ENCODE measurements around the gene LKAAEAR1.

LKAAEAR1 gene

GRCh38 chr20:64065062-64065973 lies 18.9 kb downstream of the LKAAEAR1 start:
- DNase-seq (ENCODE audit: low spot score) = no peak

DNA sequence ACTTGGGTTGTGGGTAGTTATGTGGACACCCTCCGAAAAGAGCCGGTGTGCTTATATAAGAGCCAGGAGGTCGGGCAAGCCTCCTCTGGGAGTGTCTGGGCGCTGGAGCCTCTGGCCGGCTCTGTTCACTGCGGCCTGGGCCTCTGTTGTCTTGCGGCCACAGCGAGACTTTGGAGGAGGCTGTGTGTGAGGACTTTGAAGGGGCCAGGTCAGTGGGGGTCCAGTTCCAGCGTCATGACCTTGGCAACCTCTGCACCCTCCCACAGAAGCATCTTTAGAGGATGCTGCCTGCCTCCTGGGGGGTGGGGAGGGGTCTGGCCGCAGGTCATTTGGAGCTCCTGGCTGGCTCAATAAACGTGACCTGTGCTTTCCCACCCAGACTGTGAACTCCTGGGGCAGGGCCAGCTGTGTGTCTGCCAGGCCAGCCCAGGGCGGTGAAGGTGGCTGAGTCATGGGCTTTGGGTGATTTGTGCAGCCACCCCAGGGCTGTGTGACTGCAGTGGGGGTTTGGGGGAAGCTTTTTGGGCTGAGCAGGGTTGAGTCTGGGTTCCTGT lies 20.0 kb downstream of the LKAAEAR1 start:
- DNase-seq (ENCODE audit: low spot score) = no peak

DNA sequence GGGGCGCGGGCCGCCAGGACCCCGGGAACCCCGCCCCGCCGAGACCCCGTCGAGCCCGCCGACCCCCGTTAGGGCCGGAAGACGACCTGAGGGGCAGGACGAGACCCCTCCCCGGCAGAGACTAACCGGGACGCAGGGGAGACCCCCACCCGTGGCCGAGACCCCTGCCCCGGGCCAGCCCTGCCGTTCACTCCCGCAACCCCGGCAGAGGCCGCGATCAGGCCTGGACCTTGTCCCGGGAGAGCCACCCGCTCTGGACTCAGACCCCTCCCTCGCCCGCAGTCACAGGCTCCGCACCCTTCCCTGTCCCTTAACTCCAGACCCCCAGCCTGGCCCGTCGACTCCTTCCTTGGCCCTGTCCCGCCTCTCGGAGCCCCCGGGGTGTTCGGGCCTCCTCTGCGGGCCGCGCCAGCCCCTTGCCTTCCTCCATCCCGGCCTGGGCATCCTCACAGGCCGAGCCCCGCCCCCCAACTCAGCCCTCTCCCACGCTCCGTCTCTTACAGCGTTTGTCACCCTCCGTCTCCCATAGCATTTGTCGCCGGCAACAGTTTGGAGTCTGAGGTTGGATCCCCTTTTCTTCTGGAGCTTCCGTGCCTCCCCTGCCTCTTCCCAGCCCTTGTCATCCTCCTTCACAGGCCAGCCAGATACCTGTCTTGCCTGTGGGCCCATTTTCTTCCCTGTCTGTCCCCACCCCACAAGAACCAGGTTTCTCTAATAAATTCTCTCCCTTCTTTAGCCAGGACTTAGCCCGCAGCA lies 20.6 kb downstream of the LKAAEAR1 start:
- DNase-seq (ENCODE audit: low spot score) = no peak

DNA sequence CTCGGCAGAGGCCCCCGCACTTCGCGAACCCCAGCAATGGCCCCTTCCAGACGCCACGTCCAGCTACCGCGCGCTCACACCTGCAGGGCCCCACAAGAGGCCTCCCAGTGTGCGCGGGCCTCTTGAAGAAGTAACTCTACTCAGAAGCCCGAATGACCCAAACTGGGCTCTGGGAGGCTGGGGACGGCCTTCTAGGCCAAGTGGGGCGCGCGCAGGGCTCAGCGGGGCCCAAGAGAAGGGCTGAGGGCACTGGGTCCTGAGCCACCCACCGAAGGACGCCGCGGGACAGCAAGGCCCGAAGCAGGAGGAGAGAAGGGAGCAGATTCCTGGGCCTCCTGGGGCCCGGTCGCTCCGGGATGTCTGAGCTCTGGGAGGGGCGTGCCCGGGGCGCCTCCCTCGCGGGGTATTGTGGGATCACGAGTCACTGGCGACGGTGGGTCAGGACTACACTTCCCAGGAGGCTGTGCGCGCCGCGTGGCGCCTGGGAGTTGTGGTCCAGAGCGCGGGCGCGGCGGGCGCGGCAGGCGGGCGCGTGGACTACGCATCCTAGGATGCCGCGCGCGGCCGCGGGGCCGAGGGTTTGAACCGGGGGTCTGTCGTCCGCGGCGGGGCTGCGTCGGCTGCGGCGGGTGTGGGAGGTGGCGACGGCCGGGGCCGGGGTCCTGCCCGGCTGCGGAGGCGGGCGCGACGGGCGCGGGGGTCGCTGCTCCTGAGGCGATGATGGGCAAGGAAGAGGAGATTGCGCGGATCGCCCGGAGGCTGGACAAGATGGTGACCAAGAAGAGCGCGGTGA lies 21.4 kb downstream of the LKAAEAR1 start, which contains the start of gene TCEA2:
Gene TCEA2 (plus strand): TSS at position 603 of the 793 bp plus-strand sequence. CDS start 115 bp downstream, at position 718.
- DNase-seq (ENCODE audit: low spot score) = peak; percentile 94

- DNase-seq (ENCODE audit: low spot score) = no peak
Observed at GRCh38 chr20:64062276-64062595, 22.0 kb downstream of the LKAAEAR1 start.

DNA sequence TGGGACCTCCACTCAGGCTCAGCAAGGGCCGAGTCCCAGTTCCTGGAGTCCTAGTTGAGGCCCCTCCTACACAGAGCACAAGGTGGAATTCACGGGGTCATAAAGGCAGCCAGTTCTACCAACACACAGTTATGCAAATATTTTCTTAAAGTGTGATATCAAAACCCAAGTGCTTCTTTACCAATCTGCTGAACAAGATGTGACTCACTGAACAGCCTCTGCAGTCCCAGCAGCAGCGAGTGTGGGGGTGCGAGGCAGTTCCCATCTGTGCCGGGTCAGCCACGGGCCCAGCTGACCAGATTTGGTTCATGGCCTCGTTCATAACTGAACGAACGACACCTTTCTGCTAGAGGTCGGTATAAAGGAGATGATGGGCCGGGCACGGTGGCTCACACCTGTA lies 25.7 kb downstream of the LKAAEAR1 start:
- no peak for DNase-seq (ENCODE audit: low spot score)

GRCh38 chr20:64057628-64058498 lies 26.3 kb downstream of the LKAAEAR1 start:
- DNase-seq (ENCODE audit: low spot score) = peak; percentile 87

DNA sequence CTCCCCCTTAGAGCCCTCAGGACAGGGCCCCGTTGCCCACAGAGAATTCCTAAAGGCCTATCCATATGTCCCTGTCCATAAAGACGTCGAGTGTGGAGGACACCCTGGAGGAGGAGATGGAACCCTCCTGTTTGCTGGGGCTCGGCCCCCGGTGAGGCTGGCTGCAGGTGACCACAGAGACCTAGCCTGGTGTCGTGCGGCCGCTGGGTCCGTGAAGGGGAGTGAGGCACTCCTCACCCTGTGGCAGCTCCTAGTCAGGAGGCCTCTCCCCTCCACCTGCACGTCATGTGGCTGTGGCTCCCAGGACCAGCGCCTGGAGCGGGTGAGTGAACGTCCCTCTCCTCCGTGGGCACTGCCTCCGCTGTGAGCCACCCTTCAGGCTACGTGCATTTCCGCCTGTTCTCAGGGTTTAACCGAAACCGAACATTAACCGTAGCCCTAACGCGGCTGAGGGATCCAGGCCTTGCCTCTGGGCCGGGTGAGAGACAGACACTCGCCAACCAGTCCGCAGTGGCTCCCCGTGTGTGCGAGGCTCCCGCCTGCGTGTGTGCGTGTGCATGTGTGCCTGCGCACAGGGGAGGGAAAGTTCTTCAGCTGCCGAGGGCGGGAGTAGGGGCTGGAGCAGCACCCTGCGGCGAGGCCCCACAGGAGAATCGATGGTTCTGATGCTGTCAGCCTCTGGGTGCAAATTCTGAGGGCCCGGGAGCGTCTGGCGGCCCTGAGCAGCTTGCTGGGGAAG lies 27.1 kb downstream of the LKAAEAR1 start:
- no peak for DNase-seq (ENCODE audit: low spot score)

DNA sequence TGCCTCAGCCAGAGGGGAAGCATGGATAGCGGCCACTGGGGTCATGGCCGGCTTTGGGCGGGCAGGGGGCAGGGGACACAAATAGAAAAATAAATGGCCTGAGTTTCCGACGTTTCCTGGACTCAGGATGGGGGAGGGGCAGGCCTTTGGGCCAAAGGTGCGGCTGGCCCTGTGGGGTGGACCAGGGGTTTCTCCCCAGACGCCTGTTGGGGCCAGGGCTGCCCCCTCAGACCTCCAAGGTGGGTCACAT lies 27.6 kb downstream of the LKAAEAR1 start:
- no peak for DNase-seq (ENCODE audit: low spot score)

GRCh38 chr20:64055893-64056638 lies 28.1 kb downstream of the LKAAEAR1 start:
- DNase-seq (ENCODE audit: low spot score) = no peak

DNA sequence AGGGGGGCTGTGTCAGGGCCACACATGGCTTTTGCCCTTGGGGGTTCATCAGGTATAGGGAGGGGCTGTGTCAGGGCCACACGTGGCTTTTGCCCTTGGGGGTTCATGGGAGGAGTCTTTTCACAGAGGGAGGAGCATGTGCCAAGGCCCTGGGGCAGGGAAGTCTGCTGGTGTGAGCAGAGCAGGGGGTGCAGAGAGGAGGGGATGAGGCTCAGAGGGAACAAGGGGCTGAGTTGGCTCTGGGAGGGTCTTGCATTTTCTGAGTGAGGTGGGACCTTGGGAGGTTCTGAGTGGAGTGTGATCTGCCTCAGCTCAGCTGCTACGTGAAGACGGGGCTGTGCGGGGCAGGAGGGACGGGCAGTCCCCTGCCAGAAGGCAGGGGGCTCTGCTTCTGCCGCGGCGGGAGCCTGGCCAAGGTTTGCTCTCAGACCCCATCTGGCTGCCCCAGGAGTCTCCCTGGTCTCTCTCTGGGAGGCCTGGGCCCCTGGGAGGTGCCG lies 28.8 kb downstream of the LKAAEAR1 start:
- DNase-seq (ENCODE audit: low spot score) = no peak

- DNase-seq (ENCODE audit: low spot score) = peak; percentile 61
Observed at GRCh38 chr20:64053841-64054661, 30.1 kb downstream of the LKAAEAR1 start.

DNA sequence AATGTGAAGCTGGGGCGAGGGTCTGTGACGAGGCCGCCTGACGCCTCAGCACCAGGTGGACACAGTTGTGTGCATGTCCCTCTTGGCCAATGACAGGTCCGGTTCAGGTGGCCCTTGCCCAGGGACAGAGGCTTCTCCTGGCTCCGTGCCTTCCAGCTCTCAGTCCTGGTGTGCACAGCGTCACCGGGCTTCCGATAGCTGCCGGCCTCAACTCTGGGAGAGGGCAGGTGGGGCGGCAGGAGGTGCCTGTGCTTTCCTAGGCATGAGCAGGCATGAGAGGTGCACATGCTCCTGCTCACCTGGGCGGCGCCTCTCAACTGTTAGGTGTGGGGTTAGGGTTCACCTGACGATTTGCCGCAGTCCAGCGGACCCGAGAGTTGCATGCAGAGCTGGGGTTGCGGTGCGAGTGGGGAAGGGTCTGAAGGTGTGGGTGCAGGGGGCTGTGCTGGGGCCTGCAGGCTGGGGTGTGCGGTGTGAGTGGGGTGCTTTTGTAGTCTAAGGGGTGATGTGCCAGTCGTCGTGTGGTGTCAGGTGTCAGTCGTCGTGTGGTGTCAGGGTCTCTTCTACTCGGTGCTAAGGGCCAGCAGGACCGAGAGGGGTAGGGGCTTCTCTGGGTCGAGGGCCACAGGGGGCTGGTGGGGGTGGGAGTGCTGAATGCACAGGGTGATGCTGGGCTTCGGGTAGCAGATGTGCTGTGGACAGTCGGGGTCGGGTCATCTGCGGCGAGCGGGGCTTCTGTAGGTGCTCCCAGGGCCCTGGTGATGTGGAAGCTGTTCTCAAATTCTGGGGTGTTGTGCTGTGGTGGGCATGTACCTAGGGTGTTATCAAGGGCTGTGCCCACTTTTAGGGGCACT lies 31.0 kb downstream of the LKAAEAR1 start:
- DNase-seq (ENCODE audit: low spot score) = no peak

- DNase-seq (ENCODE audit: low spot score) = no peak
Observed at GRCh38 chr20:64052326-64052722, 31.9 kb downstream of the LKAAEAR1 start.

DNA sequence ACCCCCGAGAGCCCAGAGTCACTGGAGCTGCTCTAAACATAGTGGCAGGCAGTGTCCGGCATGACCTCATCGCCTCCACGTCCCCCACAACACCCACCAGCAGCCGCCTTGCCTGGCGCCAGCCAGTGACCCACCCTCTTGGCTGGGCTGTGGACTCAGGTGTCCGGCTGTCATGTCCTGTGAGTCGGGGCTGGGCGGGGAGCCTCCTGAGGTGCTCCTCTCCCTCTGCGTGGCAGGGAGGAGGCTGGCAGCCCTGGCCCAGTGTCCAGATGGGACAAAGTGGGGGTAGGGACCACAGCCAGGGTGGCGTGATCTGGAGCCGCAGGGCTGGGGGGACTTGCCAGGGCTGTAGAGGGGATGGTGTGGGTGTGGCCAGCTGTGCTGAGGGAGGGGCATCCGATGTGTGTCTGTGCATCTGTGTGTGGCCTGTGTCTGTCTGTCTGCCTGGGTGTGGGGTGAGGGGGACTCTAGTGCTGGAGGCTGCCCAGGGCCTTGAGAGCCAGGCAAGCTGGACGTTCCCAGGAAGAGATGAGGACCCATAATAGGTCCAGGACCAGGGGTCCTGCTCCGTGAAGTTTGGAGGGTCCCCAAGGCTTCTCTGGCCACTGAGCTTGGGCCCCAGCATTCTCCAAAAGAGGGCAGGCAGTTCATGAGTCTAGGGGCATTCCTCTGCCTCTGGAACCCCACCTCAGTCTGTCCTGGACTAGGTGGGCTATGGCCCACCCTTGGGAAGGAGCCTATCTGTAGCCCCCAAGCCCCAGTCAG lies 32.5 kb downstream of the LKAAEAR1 start:
- DNase-seq (ENCODE audit: low spot score) = no peak

DNA sequence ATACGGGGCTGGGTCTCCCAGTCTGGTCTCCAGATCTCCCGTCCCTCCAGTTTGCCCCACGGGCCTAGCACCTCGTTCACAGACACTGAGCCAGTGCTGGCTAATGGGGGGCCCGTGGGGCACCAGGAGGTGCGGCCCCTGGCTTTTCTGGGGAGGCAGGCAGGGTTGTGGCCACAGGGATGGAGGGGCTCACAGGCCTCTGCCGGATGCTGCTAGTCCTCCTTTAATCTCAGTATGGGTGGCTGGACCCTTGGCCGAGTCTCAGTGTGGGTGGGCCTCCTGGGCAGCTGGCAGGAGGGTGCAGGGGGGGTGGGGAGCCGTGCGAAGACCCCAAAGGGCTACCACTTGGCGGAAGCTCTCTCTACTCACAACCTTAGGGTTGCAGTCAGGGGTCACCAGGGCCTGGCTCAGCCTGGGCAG lies 33.2 kb downstream of the LKAAEAR1 start:
- DNase-seq (ENCODE audit: low spot score) = no peak
